Inferior parietal cortex (tissue), 1 donor: Measurements from ENCODE around the gene STAMBPL1.
"Not testable (repeated sequence)": the region's sequence is repeated elsewhere in the genome, so short reads cannot be mapped to it uniquely, and the experiment has no call there.

Experiments
- DNase-seq: peaks from one replicate; pipeline ENCODE4 v3.0.0-alpha.2; 2016; ENCODE audit errors: extremely low spot score

STAMBPL1 gene

DNA sequence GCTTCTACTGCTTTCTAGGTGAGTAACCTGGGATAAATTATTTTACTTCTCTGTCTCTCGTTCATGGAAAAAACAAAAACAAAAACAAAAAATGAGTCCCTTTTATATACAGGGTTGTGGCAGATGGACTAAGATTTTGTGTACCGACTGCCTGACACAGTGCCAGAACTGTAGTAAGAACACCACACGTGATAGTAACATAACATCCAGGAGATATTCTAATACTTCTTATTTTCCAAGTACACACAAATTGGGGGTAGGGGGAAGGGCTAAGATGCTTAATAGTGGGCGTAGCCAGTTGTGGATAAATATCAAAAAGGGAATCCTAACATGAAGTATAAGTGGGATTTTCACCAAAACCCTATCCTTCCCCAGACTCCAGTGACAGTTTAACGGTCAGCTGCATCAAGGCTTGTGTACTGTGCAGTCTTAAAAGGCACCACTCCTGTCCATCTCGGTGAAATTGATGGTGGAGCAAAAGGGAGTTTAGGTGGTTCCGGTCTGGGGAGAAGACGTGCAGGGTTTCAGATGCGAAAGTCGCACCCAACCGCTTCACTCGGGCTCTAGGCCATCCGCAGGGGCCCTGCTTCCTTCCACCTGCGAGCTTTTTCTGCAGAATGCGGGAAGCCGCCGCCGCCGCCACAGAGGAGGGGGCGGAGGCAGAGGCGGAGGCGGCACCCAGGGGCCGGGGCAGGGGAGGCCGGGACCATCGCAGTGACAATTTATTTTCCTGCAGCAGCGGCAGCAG, at the start of gene STAMBPL1:
Gene STAMBPL1, plus strand, starts transcription at position 712 of the 748 bp plus-strand sequence. CDS start 21,464 bp downstream, outside the sequence.
- DNase-seq = peak; percentile 58

DNA sequence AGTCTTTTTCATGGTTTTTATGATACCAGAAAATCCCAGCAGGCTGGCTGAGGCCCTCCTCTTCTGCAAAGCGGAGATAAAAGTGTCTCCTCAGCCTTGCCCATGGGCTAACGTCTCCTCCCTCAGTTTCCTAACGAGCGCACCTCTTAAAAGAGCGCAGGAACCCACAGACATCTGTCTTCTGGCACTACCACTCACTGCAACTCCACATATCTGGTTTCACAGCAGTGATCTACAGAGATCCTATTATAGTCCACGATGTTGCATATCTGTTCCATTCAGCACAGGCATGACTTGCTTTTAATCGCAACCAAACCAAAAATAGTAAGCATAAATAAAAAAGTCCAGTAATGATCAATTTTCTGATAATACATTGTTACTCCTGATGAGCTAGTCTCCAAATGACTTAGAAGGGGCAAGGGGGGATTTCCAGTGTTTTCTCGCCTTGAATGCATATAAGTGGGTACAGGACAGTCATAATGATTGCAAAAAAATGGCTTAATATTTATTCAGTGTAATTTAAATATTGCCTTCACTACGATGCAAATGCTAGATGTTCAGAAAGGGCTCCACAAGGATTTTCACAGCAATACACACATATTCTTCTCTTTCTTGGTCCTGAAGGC, 49.3 kb upstream of the STAMBPL1 start:
- DNase-seq = no peak

DNA sequence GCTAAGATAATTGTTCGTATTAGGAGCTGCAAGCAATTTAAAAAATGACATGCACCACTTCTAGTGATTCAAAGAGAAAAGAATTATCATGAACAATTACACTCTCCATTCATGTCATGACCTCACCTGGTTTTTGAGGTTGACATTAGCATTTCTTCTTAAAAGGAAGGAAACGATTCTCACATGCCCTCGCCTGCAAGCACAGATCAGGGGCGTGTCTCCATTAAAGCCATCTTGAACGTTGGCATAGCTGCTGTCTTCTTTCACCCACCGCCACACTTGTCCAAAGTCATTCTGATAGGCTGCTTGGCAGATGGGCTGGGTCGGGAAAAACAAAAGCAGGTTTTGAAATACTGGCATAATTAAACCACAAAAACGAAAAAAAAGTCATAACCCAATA, 48.3 kb upstream of the STAMBPL1 start:
- DNase-seq = no peak

DNA sequence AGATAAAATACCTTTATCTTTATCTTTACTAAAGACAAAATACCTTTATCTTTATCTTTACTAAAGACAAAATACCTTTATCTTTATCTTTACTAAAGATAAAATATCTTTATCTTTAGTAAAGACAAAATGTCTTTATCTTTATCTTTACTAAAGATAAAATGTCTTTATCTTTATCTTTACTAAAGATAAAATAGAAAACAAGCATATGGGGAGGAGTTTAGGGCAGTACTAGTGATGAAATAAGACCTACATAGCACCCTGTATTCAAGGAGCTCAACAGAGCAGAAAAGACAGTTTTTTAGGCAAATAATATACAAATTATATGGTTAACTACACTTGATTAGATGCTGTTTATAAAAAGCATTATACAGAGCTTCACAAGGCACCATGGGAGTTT, 47.7 kb upstream of the STAMBPL1 start:
- DNase-seq = no peak

DNA sequence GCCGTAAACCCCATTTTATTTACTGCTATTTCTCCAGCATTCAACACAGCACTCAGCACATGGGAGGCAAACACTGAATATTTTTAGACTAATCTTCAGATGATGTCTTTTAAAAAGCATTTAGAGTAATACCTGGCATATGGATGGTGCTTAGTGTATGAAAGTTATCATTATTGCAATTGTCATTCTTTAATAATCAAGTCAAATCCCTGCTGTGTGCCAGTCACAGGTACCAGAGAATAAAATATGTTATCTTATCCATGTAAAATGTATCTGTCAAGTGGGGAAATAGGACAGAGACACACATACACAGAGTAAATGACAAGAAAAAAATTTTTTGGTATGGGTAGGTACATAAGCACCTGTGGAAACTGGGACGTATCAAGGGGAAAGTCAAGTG, 46.9 kb upstream of the STAMBPL1 start:
- DNase-seq = no peak

DNA sequence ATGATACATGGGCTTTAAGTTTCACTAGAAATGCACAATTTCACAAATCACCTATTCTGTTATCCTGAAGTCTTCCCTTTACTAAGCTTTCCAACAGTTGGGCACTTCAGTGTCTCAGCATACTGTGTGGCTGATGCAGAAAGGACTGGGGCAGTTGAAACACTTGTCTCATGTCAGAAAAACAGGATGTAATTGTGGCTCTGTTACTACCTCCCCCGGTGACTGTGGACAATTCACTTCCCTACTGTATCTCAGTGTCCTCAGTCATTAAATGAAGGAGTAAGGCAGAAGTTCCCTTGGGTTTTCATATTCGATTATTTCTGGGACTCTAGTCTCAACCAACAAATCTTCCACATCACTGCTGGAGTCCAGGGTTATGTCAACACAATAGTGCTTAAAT, 46.3 kb upstream of the STAMBPL1 start:
- no peak for DNase-seq

DNA sequence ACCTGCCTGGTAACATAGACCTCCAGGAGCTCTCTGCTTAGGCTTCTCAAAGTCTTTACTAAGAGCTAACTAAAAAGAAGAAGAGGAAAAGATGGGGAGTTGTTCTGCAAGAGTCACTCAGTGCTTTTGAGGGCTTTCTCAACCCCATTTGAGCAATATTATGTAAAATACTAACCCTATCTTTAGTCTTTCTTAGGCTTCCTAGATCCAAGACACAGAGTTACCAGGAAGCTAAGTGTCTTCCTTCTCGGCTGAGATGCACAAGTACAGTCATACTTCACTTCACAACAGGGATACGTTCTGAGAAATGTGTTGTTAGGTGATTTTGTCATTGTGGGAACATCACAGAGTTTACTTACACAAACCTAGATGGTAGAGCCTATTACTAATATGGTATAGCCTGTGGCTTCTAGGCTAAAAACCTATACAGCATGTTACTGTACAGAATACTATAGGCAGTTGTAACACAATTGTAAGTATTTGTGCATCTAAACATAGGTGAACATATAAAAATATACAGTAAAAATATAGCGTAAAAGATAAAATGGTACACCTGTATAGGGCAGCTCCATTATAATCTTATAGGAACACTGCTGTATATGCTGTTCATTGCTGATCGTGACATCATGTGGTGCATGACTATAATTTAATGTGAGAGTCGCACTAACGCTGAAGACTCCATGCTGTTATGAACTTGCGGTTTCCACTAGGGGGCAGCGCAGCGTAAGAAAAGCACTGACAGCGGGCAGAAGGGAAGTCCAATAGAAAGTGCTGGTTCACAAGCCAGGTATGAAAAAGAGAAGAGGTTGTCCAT, 44.7 kb upstream of the STAMBPL1 start:
- DNase-seq = peak; percentile 91

DNA sequence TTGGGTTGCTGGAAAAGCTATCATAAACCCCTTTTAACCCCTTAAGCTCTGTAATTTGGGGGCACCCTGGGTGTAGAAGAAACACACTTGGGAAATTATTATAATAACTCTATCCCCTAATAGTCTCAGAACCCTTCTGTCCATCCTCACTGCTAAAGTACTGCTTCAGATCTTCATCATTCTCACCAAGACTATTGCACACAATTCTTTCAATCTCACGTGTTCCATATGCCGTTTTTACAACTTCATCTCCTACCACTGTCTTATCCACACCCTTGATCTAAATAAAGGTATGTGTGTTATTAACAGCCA, 44.2 kb upstream of the STAMBPL1 start:
- DNase-seq = no peak

DNA sequence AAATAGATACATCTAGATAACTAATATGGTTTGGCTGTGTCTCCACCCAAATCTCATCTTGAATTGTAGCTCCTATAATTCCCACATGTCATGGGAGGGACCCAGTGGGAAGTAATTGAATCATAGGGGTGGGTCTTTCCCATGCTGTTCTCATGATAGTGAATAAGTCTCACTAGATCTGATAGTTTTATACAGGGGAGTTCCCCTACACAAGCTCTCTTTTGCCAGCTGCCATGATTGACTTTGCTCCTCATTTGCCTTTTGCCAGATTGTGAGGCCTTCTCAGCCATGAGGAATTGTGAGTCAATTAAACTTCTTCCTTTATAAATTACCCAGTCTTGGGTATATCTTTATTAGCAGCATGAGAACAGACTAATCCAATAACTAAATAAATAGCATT, 42.4 kb upstream of the STAMBPL1 start:
- DNase-seq = not testable (repeated sequence)

DNA sequence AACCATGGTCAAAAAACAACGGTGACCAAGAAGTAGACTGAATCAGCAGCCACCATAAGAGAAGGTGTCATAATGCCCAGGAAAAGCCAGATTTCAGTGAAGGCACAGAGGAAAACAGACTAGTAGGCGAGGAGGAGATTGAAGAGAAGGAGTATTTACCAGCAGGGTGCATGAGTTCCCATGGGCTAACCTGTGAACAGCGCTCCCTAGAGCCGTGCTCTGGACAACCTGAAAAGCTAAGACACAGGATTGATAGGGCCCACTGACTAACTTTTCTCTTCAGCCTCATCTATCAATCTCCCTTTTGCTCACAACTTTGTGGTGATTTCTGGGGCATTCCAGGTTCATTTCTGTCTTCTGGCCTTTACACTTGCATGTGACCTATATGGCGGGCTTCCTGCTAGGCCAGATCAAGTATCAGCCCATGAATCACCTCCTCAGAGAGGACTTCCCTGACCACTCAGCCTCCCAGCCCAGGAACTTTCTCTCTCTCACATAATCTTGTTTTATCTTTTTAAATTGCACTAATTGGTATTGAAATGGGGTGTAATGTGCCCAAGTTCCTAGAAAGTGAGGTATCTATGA, 41.2 kb upstream of the STAMBPL1 start:
- no peak for DNase-seq

DNA sequence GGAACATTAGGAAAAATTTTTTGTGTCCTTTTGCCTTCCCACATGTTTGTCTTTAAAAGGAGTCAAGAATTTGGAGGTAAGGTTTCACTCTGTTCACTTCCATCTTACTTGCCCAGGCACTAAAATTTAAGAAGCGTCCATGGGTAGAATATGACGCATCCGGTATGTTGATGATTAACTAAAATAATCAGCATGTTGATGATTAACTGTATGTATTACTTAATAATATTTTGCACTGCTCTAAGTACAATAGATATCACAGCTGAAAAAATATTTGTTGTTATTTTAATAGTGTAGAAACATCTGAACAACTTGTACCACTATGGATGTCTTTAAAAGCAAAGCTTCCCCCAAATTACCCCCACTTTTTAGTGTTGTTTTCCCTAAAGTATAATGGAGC, 39.9 kb upstream of the STAMBPL1 start:
- no peak for DNase-seq

DNA sequence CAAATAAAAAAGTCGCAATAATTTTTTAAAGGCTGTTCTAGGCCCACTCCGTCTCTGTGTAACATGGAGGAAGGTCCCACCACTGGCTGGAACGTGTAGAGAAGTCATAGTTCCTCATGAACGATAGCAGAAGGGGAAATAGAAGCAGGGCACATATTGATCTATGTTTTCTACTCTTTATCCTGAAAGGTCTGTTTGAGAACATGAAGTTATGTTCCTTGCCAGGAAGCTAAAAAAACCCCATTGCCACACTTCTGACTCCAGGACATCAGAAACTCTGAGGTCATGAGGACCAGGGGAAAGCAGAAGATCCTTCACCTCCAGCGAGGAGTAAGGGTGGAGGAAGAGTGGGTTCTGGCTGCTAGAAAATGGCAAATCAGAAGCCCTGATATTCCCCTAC, 39.2 kb upstream of the STAMBPL1 start:
- DNase-seq = no peak

DNA sequence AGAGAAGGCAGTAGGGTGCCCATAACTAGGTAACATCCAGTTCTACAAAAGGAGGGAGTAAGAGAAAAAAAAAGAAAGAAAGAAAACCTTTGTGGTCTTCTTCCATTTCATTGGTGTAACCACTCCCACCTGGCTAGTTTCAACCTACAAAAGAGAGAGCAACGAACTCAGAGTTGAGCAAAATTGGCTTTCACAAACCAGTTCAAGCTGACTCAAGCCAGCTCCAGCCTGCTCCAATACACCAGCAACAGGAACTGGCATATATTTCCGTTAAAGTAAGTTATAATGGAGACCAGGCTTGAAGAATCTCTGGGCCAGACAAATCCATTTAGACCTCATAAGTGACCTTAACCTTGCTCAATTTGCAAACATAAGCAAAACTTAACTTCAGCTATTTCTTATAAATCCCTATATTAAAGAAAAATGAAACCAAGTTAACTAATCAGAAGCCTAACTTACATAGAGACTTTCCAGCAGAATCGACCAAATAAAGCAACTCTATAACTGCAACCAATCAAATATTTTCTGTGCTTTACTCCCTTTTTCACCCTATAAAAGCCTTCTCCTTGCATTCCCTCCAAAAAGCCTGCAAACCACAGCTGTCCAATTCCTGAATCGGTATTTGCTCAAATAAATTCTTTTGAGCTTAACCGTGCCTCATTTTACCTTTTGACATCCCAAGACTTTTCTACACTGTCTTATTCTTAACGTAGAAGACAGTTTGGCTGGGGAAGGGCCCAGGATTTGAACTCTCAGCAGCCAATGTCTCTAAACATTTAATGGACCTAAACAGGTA, 38.5 kb upstream of the STAMBPL1 start:
- no peak for DNase-seq

DNA sequence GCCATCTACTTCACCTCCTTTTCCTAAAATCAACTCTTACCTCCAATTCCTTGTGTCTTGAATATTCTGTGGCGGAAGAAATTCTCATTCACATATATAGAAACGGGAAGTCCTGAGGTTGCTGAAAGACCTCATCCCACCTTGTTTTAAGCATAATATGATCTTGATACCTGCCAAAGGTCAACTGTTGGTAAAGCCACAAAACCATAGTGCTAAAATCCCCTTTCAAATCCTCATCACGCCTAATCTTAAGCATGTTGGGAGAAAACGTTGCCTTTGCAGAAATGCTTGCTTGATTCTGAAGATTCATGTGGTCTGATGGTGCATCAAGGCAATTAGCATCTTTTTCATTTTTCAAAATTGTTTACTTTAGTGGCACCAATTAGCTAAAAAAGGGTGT, 36.9 kb upstream of the STAMBPL1 start:
- DNase-seq = no peak

DNA sequence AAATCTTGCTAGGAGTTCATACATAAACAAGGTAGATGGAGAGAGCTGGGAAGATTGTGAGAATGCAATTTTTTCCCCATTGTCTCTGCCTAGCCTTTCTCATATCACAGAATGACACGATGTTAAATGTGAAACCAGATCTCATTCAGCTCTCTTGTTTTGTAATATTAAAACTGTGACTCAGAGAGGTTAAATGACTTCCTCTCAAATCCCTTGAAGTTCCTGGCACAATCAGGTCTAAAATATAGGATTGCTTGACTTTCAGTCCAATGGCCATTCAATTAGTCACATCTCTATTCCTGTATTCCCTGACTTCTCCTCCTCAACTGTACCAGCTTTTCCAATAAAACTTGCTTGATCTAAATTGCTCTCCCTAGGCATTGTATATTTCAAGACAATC, 31.5 kb upstream of the STAMBPL1 start:
- no peak for DNase-seq

DNA sequence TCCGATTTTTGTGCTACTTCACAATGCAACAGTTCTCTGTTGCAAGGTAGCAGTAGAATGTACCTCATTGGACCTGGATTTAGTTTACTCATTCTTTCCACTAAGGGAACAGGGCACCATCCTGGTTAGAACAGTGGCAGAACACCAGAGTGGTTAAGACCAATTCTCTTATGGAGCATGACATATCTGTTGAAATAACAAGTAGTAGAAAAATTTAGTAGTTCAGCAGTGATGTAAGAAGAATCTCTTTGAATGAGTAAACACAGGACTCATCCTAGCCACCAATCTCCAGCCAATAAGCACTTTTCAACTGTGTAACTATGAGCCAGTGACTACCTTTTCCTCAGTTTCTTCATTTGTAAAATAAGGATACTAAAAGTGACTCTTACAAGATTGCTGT, 30.8 kb upstream of the STAMBPL1 start:
- no peak for DNase-seq

DNA sequence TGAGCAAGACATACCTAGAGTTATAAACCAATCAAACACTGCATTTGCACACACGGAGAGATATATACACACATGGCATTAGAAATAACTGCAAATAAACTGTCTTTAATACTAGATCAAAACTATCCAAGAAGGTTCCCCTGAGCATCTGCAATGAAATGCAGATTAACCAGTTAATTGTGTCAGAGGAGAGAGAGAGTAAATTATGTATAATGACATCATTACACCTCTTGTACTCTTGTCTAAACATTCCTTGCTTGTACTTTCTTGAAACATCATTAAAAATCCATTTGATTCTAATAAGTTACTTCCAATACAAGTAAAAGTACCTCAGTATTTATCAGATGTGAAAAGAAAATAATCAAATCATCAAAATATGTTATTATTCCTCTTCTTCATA, 29.3 kb upstream of the STAMBPL1 start:
- no peak for DNase-seq

DNA sequence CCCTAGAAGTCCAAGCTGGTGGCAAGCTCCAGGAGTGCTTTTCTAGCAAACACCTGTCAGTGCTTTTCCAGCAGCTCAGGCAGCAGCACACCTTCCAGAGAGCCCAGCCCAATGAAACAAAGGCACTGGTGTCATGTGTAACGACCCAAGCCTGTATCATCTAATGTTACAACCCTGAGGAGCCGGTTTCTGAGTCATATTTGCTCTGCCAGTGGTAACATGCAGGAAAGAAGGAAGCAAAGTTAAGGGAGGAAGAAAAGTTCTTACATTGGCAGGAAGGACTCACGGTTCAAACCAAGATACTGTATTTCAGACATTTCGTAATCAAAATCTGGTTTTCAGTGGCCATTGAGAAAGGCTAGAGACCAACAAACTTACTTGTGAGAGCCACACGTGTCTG, 28.3 kb upstream of the STAMBPL1 start, which contains the start of gene ANKRD22:
Gene ANKRD22, minus strand, starts transcription at position 139 of the 400 bp plus-strand sequence. CDS start 237 bp downstream, outside the sequence.
- DNase-seq = no peak

DNA sequence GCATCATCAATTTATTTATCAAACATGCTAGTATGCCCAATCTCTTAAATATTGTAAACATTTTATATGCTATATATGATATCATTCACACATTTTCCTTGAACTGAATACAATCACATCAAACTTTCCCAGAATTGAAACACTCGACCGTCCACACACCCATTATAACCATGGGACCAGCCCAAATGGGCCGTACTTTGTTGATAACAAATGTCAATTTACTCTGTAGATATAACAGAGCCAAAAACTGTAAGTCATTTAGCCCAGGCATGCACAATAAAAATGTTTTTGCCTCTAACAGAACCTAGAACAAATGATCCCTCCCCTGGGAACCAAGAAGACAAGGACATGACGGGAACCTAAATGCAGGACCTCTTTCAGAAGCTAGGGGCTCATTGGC, 27.7 kb upstream of the STAMBPL1 start:
- DNase-seq = no peak

DNA sequence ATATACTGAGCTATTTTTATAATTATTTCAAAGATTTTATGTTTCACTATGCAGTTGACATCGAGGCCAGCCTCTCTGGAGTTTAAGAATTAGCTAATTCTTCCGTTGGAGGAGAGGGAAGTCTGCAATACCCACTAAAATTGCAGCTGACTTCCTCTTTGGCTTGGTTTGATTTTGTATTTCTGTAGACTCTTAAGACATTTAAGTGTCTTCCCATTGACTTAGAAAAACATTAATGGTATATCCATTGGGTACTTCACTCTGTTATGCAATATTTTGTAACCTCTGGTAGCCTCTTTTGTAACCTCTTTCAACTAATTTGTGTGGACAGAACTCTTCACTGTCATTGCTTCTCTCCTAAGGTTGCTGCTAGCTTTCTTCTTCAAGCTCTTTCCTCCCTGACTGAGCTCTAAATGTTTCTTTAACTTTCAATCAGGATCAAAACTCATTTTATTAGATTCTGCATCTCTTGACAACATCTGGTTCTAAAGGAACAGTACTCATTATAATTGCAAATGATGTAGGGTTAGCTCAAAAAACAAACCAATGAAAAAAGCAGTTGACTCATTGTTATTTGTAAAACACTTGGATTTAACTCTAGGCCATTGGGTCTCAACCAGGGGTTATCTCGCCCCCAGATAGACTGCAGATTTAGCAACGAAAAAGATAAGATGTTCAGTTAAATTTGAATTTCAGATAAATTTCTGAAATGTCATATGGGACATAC, 26.7 kb upstream of the STAMBPL1 start:
- DNase-seq = no peak

DNA sequence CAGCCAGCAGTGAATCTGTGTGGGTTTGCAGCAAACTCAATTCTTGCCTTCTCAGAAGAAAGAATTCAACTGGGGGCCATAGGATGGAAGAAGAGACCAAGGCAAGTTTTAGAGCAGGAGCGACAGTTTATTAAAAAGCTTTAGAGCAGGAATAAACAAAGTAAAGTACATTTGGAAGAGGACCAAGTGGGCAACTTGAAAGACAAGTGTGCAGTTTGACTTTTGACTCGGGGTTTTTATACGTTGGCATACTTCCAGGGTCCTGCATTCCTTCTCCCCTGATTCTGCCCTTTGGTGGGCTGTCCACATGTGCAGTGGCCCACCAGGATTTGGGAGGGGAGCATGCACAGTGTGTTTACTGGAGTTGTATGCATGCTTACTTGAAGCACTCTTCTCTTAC, 25.4 kb upstream of the STAMBPL1 start:
- DNase-seq = no peak
